Measurements from ENCODE around the gene PYGM. TPM values are rescaled to one million over a fixed set of nuclear protein-coding genes. Genes with fewer than 3 reads are reported as not detected.

PYGM gene
- total RNA-seq, 1 experiment from 2014 or later = 3.6 TPM

- H3K18ac ChIP-seq (ENCODE audit: insufficient read length, low read depth, low read length) = peak overlapping the region; percentile 40
- no peak overlapping the region for H4K91ac ChIP-seq (ENCODE audit: insufficient read length, low read depth, low read length)
- H2BK12ac ChIP-seq (ENCODE audit: insufficient read length, low read depth, low read length) = no peak overlapping the region
- H4K20me1 ChIP-seq (ENCODE audit: control insufficient read depth, insufficient read depth, insufficient read length) = no peaks in the 10 kb centered on the region
- H3K36me3 Mint-ChIP-seq (ENCODE audit: insufficient read depth in 1 of 3, low read depth in 3 of 3) = peaks cover 0 to 7% (median 0%) of the 10 kb centered on the region in 3 experiments; a peak in 2 of 7 replicates
- no peak overlapping the region for H2BK20ac ChIP-seq (ENCODE audit: low read depth, low read length, poor library complexity, severe bottlenecking)
- peaks cover 55% of the 10 kb centered on the region for H3K27me3 Mint-ChIP-seq (ENCODE audit: low read depth)
- no peaks in the 10 kb centered on the region for H3K79me2 ChIP-seq (ENCODE audit: insufficient read depth, low read length)
- H3K9me3 Mint-ChIP-seq = no peaks in the 10 kb centered on the region
- no peak overlapping the region; the same call in 1 of the 2 replicates for H3K14ac ChIP-seq (ENCODE audit: insufficient read depth, low read length)
- no peak overlapping the region for H3T11ph ChIP-seq (ENCODE audit: low read length)
- no peaks in the 10 kb centered on the region; the same call in 1 of the 2 replicates for H3K4me1 ChIP-seq (ENCODE audit: insufficient read depth, low read length)
- no peak overlapping the region for H3K27ac Mint-ChIP-seq
- peak overlapping the region in 1 of 2 experiments; percentile 42; a peak in 1 of 5 replicates for H3K4me3 Mint-ChIP-seq
- TF ChIP-seq CTCF (conservative IDR thresholded peaks at IDR 0.05) = peak; percentile 92
- H2BK5ac ChIP-seq (ENCODE audit: insufficient read length, low read length) = no peak overlapping the region
- H3K79me1 ChIP-seq (ENCODE audit: insufficient read depth, low read depth, low read length, poor library complexity, severe bottlenecking) = no peaks in the 10 kb centered on the region
- H3K27ac ChIP-seq (ENCODE audit: insufficient read length, low read depth, low read length) = no peak overlapping the region
- peak; percentile 76 for DNase-seq
- no peak overlapping the region for H3K9ac ChIP-seq (ENCODE audit: extremely low read depth, insufficient read length, low read length)
- H3K4ac ChIP-seq (ENCODE audit: low read depth, low read length) = no peak overlapping the region
- H2AFZ ChIP-seq (ENCODE audit: low read length) = no peak overlapping the region
- peak overlapping the region; percentile 68 for H3K4me2 ChIP-seq (ENCODE audit: insufficient read depth, insufficient read length, low read length)
- H2BK15ac ChIP-seq (ENCODE audit: low read depth, low read length) = no peak overlapping the region
- H4K5ac ChIP-seq (ENCODE audit: insufficient read length, low read depth, low read length) = no peak overlapping the region
- peaks cover 43% of the 10 kb centered on the region for H3K23me2 ChIP-seq (ENCODE audit: insufficient read length, low read depth, low read length, poor library complexity, severe bottlenecking)
- peaks cover 41 to 43% of the 10 kb centered on the region in 2 experiments for H3K4me1 Mint-ChIP-seq
- no CpG with 5 or more reads among the region's 58 CpGs for WGBS (ENCODE audit: extremely low coverage, insufficient read length, low lambda C conversion rate)
- H3K56ac ChIP-seq (ENCODE audit: insufficient read length, low read depth, low read length) = no peak overlapping the region
- no peak overlapping the region for H3K23ac ChIP-seq (ENCODE audit: insufficient read length, low read depth, low read length)
- H2BK120ac ChIP-seq (ENCODE audit: low read depth, low read length, poor library complexity, severe bottlenecking) = no peak overlapping the region
- no peak overlapping the region for H4K8ac ChIP-seq (replicated peaks; ENCODE audit: insufficient read length, low read depth, low read length)
- peaks cover 1% of the 10 kb centered on the region; the same call in 1 of the 2 replicates for H3K27me3 ChIP-seq (ENCODE audit: insufficient read depth, low read length)
- H3K9me3 ChIP-seq (ENCODE audit: control insufficient read depth, low read depth, low read length) = no peaks in the 10 kb centered on the region
- H2AK5ac ChIP-seq (ENCODE audit: insufficient read length, low read length) = no peak overlapping the region
Measured at GRCh38 chr11:64742889-64743590, 16.7 kb downstream of the PYGM start.

Data from H9 (cell line).